HG03469 (cell line): ENCODE results near the gene PPME1.

Source experiments
- ATAC-seq: cut with Tn5 transposase; IDR thresholded peaks from one replicate; pipeline ENCODE4 v1.9.1; 2021; ENCODE audit warnings: mild to moderate bottlenecking, moderate library complexity, moderate number of reproducible peaks; ENCODE audit not compliant: unreplicated experiment

Gene PPME1

DNA sequence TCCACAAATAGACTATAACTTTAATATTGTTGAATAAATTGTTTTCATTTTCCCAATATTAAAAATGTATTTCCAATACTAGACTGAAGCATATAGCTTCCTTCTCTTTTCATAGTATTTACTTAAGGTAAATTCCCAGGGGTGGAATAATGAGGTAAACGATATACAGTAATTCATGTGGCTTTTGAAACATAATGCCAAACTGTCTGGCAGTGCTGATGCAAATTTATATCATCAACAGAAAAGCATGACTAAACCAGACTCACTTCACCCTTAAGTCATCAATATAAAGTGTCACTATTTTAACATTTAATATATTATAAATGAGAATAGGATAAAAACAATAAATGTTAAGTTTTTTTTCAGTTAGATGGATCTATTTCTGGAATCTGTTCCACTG lies 13.9 kb upstream of the PPME1 start:
- ATAC-seq: no peak

DNA sequence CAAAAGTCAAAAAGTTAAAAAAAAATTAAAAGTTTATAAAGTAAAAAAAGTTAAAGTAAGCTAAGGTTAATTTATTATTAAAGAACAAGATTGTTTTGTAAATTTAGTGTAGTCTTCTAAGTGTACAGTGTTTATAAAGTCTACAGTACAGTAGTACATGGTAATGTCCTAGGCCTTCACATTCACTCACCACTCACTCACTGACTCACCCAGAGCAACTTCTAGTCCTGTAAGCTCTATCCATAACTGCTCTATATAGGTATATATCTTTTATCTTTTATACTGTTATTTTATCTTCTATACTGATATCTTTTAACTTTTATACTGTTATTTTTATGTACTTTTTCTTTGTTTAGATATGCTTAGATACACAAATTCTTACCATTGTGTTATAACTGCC lies 11.4 kb upstream of the PPME1 start:
- no peak for ATAC-seq

DNA sequence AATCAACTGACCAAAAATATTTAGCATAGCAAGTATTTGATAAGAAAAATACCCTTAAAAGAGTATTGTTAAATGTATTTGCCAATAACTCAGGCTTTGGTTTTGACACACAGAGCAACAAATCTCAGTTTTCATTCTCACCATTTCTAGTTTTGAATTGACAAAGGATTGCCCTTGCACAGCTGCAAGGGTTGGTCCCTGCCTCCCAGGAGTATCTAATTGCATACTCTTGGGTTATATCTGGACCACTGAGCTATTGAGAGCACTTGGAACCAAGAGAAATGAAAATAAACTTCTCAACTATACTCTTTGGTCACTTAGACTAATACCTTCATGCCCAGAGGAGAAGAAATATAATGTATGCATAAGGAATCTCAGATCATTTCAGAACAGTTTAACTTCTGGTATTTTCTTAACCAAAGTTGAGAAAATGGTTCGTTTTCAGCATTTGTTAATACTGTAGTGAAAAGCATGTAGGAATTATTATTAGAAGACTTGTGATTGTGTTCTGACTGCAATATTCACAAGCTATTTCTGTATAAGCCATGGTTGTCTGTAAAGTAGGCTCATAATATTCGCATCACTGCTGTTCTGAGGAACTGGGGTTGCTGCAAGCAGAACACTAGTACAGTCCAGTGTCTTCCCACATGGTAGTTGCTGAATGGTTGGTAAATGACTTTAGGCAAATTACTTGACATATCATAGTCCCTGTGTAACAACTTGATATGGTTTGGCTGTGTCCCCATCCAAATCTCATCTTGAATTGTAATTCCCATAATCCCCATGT lies 8.2 kb upstream of the PPME1 start:
- no peak for ATAC-seq

DNA sequence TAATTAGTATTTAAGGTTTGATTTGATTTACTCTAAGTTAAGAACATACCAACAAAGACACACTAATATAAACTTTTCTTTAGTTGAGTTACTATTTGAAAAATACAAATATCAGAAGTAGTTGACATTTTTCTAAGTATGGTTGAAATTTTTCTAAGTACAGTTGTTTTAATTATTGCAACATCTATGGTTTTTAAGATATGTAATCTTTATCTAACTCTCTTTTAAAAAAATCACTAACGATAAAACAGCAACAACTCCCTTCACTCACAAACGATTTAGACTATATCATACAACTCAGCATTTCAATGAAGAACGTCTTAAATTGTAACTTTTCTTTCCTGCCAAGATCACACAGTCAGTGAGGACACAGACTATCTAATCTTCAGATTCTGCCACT lies 2.3 kb upstream of the PPME1 start:
- no peak for ATAC-seq

DNA sequence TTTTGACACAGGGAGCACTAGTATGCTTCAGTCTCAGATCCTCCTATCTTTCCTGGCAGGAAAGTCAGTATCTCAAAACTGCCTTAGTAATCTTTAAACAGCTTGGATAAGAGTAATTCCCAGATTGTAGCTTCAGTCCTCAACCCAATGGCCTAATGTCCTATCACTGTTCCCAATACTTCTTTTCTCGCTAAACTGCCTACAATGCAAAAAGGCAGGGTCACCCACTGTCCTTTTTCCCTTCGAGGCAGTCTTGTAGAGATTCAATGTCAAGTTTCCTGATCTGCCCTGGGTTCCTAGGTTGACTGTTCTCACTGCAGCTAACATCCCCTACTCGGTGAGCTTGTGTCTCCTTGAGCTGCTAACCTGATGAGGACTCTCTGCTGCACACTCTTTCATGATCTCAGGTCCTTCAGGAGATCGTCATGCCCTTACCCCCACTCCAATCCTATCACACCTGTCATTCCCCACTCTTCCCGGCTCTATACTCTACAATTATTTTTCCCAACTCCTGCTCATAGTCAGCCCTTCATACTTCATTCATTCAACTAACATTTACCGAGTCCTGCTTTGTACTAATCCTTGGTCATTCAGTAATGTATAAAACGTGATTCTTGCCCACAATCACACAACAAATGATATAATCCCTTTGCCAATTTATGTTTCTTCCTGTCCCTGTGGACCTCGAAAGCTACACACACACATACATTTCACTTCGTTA lies 1.2 kb upstream of the PPME1 start:
- ATAC-seq: no peak

DNA sequence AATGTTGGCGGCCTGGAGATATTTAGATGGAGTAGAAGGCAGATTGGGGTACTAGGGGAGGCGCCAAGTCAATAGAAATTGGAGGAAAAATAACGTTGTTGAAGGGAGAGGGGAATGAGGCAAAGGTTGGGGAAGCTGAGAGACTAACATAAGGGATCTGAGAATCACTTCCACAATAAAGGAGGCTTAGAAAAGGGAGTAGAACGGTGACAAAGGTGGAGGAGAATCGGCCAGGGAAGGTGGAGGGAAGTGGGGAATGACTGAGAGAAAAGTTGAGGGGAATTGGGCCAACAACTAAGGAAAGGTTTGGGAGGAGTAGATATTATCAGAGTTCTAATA lies 510 bp downstream of the PPME1 start:
- ATAC-seq: no peak

DNA sequence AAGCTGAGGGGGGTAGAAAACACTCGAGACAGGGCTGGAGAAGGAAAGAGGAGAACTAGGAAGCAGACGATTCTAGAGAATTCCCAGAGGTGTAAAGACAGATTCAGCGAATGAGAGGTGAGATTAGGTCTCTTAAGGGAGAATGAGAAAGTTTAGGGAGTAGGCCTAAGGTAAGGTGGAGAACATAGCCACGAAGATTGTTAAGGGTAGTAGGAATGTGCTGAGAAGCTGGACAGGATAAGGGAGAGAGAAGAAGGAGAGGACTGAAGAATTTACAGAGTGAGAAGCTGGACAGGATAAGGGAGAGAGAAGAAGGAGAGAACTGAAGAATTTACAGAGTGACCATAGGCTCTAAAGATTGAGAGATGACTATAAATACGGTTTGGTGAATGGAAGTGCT lies 908 bp downstream of the PPME1 start:
- no peak for ATAC-seq

DNA sequence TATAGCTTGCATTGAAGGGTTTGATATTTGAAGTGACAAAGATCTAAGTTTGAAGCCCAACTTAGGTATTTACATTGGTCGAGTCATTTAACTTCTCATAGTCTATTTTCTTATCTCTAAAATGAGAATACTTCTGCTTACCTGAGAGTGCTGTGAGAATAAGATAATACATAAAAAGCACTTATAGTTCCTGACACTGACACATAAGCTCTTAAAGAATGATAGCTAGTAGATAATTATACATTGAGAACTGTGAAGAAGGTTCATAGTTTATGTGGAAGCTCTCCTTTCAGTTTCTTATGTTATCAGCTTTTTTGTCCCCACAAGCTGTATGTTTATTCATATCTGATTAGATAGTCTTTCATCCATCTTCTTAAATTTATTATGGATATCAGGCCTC lies 4.8 kb downstream of the PPME1 start:
- ATAC-seq: no peak

DNA sequence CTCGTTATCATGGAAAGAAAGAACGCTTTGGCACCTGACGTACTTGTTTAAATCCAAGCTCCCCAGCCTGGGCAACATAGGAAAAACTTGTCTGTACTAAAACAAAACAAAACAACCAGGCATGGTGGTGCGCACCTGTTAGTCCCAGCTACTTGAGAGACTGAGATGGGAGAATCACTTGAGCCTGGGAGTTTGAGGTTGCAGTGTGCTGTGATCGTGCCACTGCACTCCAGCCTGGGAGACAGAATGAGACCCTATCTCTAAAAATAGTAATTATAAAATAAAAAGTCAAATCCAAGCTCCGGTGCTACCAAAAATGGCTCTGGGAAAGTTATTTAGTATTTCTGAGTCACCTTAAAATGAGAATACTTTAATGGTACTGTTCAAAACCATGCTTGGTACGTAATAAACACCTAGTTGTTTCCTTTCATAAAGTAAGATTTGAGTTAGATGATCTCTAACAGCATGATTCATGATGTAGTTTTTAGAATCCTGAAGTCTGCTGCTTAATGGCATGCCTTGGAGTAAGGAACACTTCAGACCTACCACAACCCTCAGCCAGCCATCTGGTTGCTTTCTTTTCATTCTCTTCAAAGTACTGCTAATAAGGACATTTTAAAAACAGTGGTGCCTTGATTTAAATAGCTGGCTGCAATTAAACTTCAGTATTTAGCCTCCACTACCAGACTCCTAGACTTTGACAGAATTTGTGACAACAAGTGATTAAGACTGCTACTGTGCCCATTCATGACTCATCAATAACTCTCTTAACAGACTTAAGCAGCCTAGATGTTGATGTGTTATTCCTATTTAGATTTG lies 8.4 kb downstream of the PPME1 start:
- ATAC-seq: no peak

DNA sequence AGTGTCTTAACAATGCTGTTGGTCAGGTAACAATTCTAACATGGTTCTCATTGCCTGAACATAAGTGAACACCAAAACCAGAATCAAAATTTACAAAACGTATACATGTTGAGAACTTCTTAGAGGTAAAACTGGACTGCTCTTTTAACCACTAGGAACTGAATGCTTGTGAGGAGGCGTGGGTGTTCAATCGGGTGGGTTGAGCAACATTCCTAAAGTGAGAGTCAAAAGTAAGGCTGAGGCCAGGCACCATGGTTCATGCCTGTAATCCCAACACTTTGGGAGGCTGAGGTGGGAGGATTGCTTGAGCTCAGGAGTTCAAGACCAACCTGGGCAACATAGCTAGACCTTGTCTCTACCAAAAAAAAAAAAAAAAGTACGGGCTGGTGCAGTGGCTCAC lies 11.5 kb downstream of the PPME1 start:
- ATAC-seq: no peak

DNA sequence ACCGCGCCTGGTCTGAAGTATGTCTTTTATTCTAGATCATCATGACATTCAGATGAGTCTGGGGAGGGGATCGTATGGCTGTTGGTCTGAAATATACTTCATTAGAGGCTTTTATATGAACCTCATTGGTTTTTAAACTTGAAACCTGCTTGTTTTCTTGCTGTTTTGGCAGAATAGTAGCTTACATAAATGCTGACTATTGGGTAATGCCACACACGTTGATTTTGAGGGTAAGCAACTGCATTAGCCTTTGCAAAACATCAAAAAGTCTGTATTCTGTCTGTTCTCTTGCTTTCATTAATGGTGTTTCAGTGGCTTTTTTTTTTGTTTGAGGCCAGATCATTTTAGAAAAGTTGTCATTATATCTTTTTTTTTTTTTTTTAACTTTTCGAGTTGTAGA lies 14.2 kb downstream of the PPME1 start:
- ATAC-seq: no peak

DNA sequence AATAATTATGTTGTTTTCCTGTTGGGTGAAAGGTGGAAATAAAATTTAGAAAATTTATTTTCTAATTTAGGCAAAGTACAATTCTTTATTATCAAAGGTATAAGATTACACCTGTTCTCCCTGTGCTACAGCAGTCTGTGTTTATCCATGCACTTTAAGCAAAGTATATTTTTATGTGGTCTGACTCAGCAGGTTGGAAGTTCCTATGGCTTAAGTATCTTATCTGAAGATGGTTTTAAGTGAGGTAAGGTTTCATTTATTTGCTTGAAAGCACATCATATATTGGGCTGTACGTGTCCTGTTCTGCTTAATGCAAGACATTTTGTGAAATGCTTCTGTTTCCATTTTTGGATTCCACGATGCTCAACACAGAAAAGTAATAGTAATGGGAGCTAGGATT lies 14.6 kb downstream of the PPME1 start:
- no peak for ATAC-seq

DNA sequence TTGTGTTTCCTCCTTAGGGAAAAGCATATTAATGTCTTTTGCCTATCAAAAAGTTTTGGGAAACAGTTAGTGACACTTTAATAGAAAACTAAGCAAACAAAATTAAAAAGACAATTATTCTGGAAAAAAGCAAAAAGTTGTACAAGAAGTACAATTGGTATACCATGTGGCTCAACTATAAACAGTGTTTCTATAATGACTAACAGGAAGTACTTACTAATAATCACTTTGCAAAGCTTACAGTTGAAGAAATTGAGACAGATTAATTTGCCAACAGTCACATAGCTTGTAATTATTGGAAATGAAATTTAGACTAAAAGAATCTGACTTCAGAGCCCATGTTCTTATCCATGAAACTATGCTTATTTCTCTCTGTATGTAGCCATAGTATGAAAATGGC lies 24.7 kb downstream of the PPME1 start:
- no peak for ATAC-seq

DNA sequence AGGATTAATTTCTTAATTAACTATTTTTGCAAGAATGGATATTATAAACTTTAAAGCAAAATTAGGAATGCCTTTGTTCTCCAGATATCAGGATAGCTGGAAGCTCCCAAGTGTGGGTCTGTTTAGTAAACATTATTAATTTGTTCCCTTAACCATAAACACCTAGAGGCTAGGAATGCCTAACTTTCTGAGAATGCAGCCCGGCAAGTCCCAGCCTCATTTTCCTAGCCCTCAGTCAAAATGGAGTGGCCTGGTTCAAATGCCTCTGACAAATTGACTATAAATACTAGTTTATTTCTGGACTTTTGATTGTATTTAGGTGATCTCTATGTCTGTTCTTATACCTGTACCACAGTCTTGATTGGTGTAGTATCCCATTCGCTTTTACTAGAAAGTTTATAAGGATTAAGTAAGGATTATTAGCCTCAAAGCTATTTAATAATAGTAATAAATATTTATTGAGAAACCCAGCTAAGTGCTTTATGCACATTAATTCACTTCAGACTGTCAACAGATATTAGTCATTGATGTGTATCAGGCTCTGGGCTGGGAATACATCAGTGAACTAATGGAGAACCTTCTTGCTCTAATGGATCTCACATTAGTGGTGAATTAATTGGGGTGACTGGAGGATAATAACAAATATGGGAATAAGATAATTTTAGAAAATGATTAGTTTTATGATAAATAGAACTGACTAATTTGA lies 25.8 kb downstream of the PPME1 start:
- no peak for ATAC-seq

DNA sequence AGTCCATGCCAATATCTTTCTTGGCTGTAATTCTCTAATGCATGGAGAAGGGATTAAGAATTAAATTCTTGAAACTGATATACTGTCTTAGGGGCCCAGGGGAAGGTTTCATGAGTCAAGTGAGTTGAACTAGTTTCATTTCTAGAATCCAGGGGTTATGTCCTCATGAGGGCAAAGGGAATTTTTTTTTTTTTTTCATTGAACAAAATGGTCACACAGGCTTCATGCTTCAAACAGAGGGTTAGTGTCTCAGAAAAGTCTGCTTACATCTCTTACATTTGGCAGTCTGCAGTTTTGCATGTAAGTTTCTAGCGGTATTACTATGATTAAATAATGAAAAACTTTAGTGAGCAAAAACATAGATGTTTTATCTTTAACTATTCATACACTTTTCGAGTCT lies 32.9 kb downstream of the PPME1 start:
- no peak for ATAC-seq

DNA sequence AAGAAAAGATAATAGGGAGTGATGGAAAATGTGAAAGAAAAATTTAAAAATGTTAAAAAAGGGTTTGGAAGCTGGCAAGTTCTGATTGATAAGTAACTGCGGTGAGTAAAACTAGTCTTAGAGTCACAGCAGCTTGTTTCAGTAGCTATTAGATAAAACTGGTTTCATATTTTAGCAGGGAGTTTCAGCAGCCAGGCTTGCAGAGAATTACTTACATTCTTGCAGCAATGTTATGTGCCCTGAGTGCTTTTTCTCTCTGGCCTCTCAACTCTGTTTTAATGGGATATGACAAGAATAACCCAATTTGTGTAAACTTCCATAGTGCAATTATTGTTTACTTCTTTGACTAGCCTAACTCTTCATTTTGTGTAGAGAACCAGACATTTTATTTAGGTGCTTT lies 33.6 kb downstream of the PPME1 start:
- ATAC-seq: no peak

DNA sequence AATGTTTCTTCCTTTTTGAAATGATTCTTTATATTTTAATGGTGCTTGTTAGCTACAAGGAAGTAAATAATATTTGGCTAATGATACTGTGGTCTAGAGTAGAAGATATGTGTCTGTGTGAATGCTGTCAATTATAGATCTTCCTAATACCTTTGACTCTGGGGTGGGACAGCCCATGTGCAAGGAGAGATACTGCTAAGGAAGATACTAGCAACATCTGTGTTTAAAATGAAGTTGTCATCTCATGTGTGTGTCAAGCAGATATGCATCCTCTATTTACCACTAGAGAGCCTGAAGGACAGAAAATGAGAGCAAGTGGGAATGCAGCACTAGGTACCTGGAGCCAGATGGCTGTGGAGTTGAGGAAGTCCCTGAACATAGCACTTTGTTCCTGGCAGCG lies 34.1 kb downstream of the PPME1 start:
- ATAC-seq: no peak

DNA sequence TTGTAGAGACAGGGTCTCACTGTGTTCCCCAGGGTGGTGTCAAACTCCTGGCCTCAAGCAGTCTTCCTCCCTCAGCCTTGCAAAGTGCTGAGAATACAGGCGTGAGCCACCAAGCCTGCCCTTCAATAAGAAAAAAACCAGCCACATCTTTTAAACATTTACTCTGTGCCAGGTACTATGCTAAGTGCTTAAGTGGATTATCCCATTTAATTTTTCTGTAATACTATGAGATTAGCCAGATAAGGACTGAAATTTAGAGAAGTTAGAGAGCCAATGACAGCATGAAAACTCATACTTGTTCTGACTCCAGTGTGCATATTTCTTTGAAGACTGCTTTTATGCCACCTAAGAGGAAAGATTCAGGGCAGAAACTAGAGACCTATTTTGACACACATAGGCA lies 35.7 kb downstream of the PPME1 start:
- no peak for ATAC-seq

DNA sequence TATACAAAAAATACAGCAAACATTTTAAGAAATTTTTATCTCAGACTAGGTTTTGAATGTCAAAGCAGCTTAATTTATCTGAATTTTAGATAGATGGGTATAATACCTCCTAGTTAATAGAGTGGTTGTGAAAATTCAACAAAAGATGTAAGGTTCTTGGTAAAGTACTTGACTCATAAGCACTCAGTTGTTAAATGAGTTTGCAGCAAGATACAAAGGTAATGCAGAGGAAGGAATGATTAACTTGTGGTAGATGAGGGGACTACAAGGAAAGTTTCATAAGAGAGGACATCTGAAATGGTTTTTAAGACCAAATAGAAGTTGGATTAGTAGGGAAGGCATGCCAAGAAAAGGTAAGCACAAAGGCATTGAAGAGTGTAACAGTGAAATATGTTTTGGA lies 37.4 kb downstream of the PPME1 start:
- ATAC-seq: no peak

DNA sequence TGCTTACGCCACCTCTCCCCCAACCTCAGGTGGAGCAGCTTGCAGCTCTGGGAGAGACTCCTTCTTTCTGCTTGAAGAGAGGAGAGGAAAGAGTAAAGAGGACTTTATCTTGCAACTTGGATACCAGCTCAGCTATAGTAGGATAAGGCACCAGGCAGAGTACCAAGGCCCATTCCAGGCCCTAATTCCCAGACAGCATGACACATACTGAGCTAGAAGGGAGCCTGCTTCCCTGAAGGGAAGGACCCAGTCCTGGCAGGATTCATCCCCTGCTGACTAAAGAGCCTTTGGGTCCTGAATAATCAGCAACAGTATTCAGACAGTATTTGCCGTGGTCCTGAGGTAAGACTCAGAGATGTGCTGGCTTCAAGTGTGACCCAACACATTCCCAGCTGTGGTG lies 41.4 kb downstream of the PPME1 start:
- ATAC-seq: no peak

DNA sequence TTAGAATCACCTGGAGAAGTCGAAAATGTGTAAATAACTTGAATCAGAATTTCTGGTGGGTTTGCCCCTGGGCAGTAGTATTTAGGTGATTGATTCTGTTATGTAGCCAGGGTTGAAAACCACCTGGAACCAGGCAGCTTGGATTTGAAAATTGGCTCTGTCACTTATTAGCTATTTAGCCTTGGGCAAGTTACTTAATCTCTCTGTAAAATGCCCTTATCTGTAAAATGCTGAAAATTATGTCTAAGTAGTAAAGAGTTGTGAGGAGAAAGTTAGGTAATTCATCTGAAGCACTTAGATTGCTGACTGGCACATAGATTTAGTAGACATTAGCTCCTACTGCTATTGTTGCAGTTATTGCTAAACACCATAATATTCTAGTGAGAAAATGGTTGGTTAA lies 49.3 kb downstream of the PPME1 start:
- no peak for ATAC-seq
